Motor neuron (in vitro differentiated cells): ENCODE measurements around the gene RGS5. TPM values are rescaled to one million over a fixed set of nuclear protein-coding genes. Genes with fewer than 3 reads are reported as not detected.

Experiments used
- ATAC-seq, 8 experiments: fragments of 200-7000 bp; cut with Tn5 transposase; replicated peaks in 6 of 8; 2 replicates each; pipeline ENCODE4 v1.8.0; 2021; ENCODE audit warnings: mild to moderate bottlenecking in 8 of 8, moderate library complexity in 8 of 8
- H3K27ac ChIP-seq, 2 donors: fragments of 250-450 bp; sonication (Bioruptor Pico); 2 replicates each; pipeline ENCODE4 v1.9.0; 2021; ENCODE audit warnings: antibody characterized with exemption in 2 of 2, mild to moderate bottlenecking in 2 of 2, moderate library complexity in 1 of 2
- H3K4me1 ChIP-seq, 2 donors: fragments of 250-450 bp; sonication (Bioruptor Pico); replicated peaks in 1 of 2; 2 replicates each; pipeline ENCODE4 v1.6.1; 2021; ENCODE audit warnings: antibody characterized with exemption in 2 of 2, mild to moderate bottlenecking in 2 of 2, moderate library complexity in 1 of 2
- H3K4me3 ChIP-seq, 5 donors: fragments of 250-450 bp; sonication (Bioruptor Pico); 2 replicates each; pipeline ENCODE4 v1.9.0; 2021; ENCODE audit warnings: antibody characterized with exemption in 5 of 5, mild to moderate bottlenecking in 5 of 5, moderate library complexity in 4 of 5
- WGBS, 10 experiments: fragments of 450-650 bp; shearing (Covaris generic); methylation state at CpG; one replicate each; pipeline ENCODE4 v1.0.0; 2022; 5-methylcytosine and 5-hydroxymethylcytosine counted together
- in situ Hi-C, 9 experiments: fragments of 400-800 bp; cut with MboI; loops; one replicate each; pipeline ENCODE4 v1.15.0; 2021; ENCODE audit warnings: low sequenced_read_pairs in 9 of 9, low pct_unique_long_range_greater_than_20kb in 2 of 9; ENCODE audit not compliant: unreplicated experiment in 9 of 9
- total RNA-seq, 8 experiments: library from RNA; unstranded; fragments of 300-600 nt; gene quantifications; 2 replicates each; pipeline versions ENCODE4 v1.2.3 to v1.2.4, GENCODE V29; 2022

RGS5 gene
- total RNA-seq, 8 experiments from 2014 or later = 0.35 to 14.6 (median 3.8) TPM

GRCh38 chr1:163128282-163128681 lies 74.4 kb downstream of the RGS5 start:
- Histone ChIP-seq H3K27ac (no peak overlapping the region), H3K4me3 (no peak overlapping the region), H3K4me1 (no peaks in the 10 kb centered on the region)
- ATAC-seq = no peak
- in situ Hi-C loops = loop anchor here in 1 of 9 experiments (25.0 kb wide), 1 partner anchor 109 kb away; no protein-coding TSS in a partner anchor
- WGBS, 10 experiments = 37 to 91% (median 82%) methylated on average over 2 of the region's 2 CpGs

- Histone ChIP-seq H3K4me1 (no peaks in the 10 kb centered on the region), H3K4me3 (no peak overlapping the region), H3K27ac (no peak overlapping the region)
- no peak for ATAC-seq
- in situ Hi-C loops = loop anchor here in 1 of 9 experiments (25.0 kb wide), 1 partner anchor 112 kb away; no protein-coding TSS in a partner anchor
- WGBS, 10 experiments = 53 to 96% (median 70%) methylated on average over 3 to 4 of the region's 4 CpGs
Measured at GRCh38 chr1:163124812-163125211, 77.9 kb downstream of the RGS5 start.

GRCh38 chr1:163120372-163120771 lies 82.3 kb downstream of the RGS5 start:
- in situ Hi-C loops = no loop called here
- Histone ChIP-seq H3K4me1 (peaks cover 0 to 5% of the 10 kb centered on the region in 2 donors), H3K27ac (no peak overlapping the region), H3K4me3 (no peak overlapping the region)
- no peak for ATAC-seq
- 0 to 80% (median 35%) methylated on average over 1 of the region's 1 CpG; no CpG with 5 or more reads in 2 of the 10 experiments for WGBS, 10 experiments

GRCh38 chr1:163119707-163120106 lies 83.0 kb downstream of the RGS5 start:
- Histone ChIP-seq H3K4me3 (no peak overlapping the region), H3K27ac (no peak overlapping the region), H3K4me1 (peaks cover 0 to 5% of the 10 kb centered on the region in 2 donors)
- in situ Hi-C loops = no loop called here
- ATAC-seq = no peak

- no peak overlapping the region for H3K27ac ChIP-seq
- H3K4me1 ChIP-seq = peaks cover 0 to 5% of the 10 kb centered on the region in 2 donors
- in situ Hi-C loops = no loop called here
- WGBS, 10 experiments = 13 to 100% (median 90%) methylated on average over 1 of the region's 1 CpG; no CpG with 5 or more reads in 3 of the 10 experiments
- ATAC-seq = no peak
- no peak overlapping the region for H3K4me3 ChIP-seq
Measured at GRCh38 chr1:163115887-163116286, 86.8 kb downstream of the RGS5 start.

GRCh38 chr1:163107655-163108054 lies 95.1 kb downstream of the RGS5 start:
- H3K4me3 ChIP-seq = no peak overlapping the region
- 43 to 100% (median 88%) methylated on average over 1 to 5 of the region's 5 CpGs for WGBS, 10 experiments
- H3K27ac ChIP-seq = no peak overlapping the region
- ATAC-seq = no peak
- in situ Hi-C loops = no loop called here
- H3K4me1 ChIP-seq = no peaks in the 10 kb centered on the region

GRCh38 chr1:163106364-163106987 lies 96.2 kb downstream of the RGS5 start:
- in situ Hi-C loops = no loop called here
- 8 to 100% (median 92%) methylated on average over 1 to 2 of the region's 2 CpGs; no CpG with 5 or more reads in 1 of the 10 experiments for whole genome bisulfite sequencing, 10 experiments
- Histone ChIP-seq H3K4me1 (no peaks in the 10 kb centered on the region), H3K4me3 (no peak overlapping the region), H3K27ac (no peak overlapping the region)
- ATAC-seq = no peak

- Histone ChIP-seq H3K27ac (no peak overlapping the region), H3K4me3 (no peak overlapping the region), H3K4me1 (no peaks in the 10 kb centered on the region)
- ATAC-seq = peak in 1 of 8 experiments; percentile 32
- 32 to 93% (median 79%) methylated on average over 3 to 4 of the region's 4 CpGs for WGBS, 10 experiments
- in situ Hi-C loops = no loop called here
Measured at GRCh38 chr1:163104385-163105099, 98.2 kb downstream of the RGS5 start.

GRCh38 chr1:163102590-163102989 lies 100.1 kb downstream of the RGS5 start:
- Histone ChIP-seq H3K4me3 (no peak overlapping the region), H3K27ac (no peak overlapping the region), H3K4me1 (no peaks in the 10 kb centered on the region)
- 50 to 80% (median 61%) methylated on average over 1 of the region's 1 CpG; no CpG with 5 or more reads in 4 of the 10 experiments for WGBS, 10 experiments
- in situ Hi-C loops = no loop called here
- peak in 1 of 8 experiments; percentile 53 for ATAC-seq

GRCh38 chr1:163095213-163095612 lies 107.5 kb downstream of the RGS5 start:
- in situ Hi-C loops = loop anchor here in 1 of 9 experiments (25.0 kb wide), 1 partner anchor 217 kb away; the partner anchor contains the start of gene NUF2
- ATAC-seq = peak in 1 of 8 experiments; percentile 78
- no peak overlapping the region for H3K4me3 ChIP-seq
- 40 to 100% (median 65%) methylated on average over 1 of the region's 1 CpG for WGBS, 10 experiments
- no peak overlapping the region for H3K27ac ChIP-seq
- H3K4me1 ChIP-seq = peaks cover 0 to 9% of the 10 kb centered on the region in 2 donors

- Histone ChIP-seq H3K4me3 (no peak overlapping the region), H3K4me1 (peaks cover 0 to 9% of the 10 kb centered on the region in 2 donors), H3K27ac (no peak overlapping the region)
- in situ Hi-C loops = loop anchor here in 1 of 9 experiments (25.0 kb wide), 1 partner anchor 218 kb away; the partner anchor contains the start of gene NUF2
- WGBS, 10 experiments = 33 to 68% (median 54%) methylated on average over 1 to 2 of the region's 2 CpGs
- peak in 3 of 8 experiments; percentile 13 to 63 (median 27) for ATAC-seq
Measured at GRCh38 chr1:163094589-163094988, 108.1 kb downstream of the RGS5 start.

GRCh38 chr1:163094182-163094581 lies 108.5 kb downstream of the RGS5 start:
- Histone ChIP-seq H3K27ac (no peak overlapping the region), H3K4me1 (peaks cover 0 to 9% of the 10 kb centered on the region in 2 donors), H3K4me3 (no peak overlapping the region)
- WGBS, 10 experiments = 47 to 86% (median 69%) methylated on average over 2 to 4 of the region's 4 CpGs
- no peak for ATAC-seq
- in situ Hi-C loops = loop anchor here in 1 of 9 experiments (25.0 kb wide), 1 partner anchor 218 kb away; the partner anchor contains the start of gene NUF2

GRCh38 chr1:163093579-163093978 lies 109.1 kb downstream of the RGS5 start:
- ATAC-seq = no peak
- Histone ChIP-seq H3K4me1 (peaks cover 0 to 9% of the 10 kb centered on the region in 2 donors), H3K4me3 (no peak overlapping the region), H3K27ac (no peak overlapping the region)
- in situ Hi-C loops = loop anchor here in 1 of 9 experiments (25.0 kb wide), 1 partner anchor 219 kb away; the partner anchor contains the start of gene NUF2
- WGBS, 10 experiments = 80 to 100% (median 84%) methylated on average over 2 to 8 of the region's 9 CpGs; no CpG with 5 or more reads in 5 of the 10 experiments
